ENCODE data around the gene CELA2A. TPM values are rescaled to one million over a fixed set of nuclear protein-coding genes. Genes with fewer than 3 reads are reported as not detected.
"Not testable (repeated sequence)": the region's sequence is repeated elsewhere in the genome, so short reads cannot be mapped to it uniquely, and the experiment has no call there.

CELA2A gene
- total RNA-seq, 2 experiments from 2014 or later = not detected

- Mint-ChIP-seq H3K36me3 (no peaks in the 10 kb centered on the region), H3K4me1 (ENCODE audit: low read depth) (no peaks in the 10 kb centered on the region), H3K27me3 (no peaks in the 10 kb centered on the region), H3K27ac (no peak overlapping the region), H3K4me3 (no peak overlapping the region), H3K9me3 (no peaks in the 10 kb centered on the region)
- intact Hi-C loops (cut with micrococcal nuclease) = no loop called here
- ChIA-PET POLR2A (no interaction called here), CTCF (no interaction called here)
- DNase-seq = no peak
Measured at GRCh38 chr1:15477646-15478212, 21.2 kb downstream of the CELA2A start.

- H3K27me3 Mint-ChIP-seq = no peaks in the 10 kb centered on the region
- no peak overlapping the region for H3K27ac Mint-ChIP-seq
- ChIA-PET POLR2A (no interaction called here), CTCF (no interaction called here)
- intact Hi-C loops (cut with micrococcal nuclease) = no loop called here
- no peak for DNase-seq
- H3K4me3 Mint-ChIP-seq = no peak overlapping the region
- no peaks in the 10 kb centered on the region for H3K9me3 Mint-ChIP-seq
- no peaks in the 10 kb centered on the region for H3K36me3 Mint-ChIP-seq
- no peaks in the 10 kb centered on the region for H3K4me1 Mint-ChIP-seq (ENCODE audit: low read depth)
Measured at GRCh38 chr1:15479654-15480347, 23.3 kb downstream of the CELA2A start.

- H3K27me3 Mint-ChIP-seq, H3K4me3 Mint-ChIP-seq: not testable (repeated sequence)
Measured at GRCh38 chr1:15482455-15482854, 25.9 kb downstream of the CELA2A start.

DNA sequence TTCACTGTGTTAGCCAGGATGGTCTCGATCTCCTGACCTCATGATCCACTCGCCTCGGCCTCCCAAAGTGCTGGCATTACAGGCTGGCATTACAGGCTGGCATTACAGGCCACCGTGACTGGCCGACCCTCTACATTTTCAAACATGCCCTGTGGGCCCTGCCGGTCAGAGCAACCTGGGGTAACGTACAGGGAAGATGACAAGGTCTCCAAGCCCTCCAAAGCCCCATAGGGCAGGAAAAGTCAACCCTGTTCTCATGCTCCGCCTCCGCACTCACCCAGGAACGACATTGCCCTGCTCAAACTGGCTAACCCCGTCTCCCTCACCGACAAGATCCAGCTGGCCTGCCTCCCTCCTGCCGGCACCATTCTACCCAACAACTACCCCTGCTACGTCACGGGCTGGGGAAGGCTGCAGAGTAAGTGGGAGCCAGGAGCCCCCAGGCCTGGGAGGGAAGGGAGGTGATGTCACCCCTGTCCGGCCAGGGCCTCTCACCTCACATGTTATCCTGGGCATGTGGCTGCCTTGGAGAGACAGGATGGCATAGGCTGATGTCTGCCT is 26.5 kb downstream of the CELA2A start:
- intact Hi-C loops (cut with micrococcal nuclease); H3K4me3 Mint-ChIP-seq; H3K4me1 Mint-ChIP-seq (ENCODE audit: low read depth); POLR2A ChIA-PET; H3K9me3 Mint-ChIP-seq; H3K27ac Mint-ChIP-seq; H3K27me3 Mint-ChIP-seq; CTCF ChIA-PET; DNase-seq; H3K36me3 Mint-ChIP-seq: not testable (repeated sequence)

More at GRCh38 chr1:15482455-15482854, 25.9 kb downstream of the CELA2A start:
- H3K27ac Mint-ChIP-seq; intact Hi-C loops (cut with micrococcal nuclease); POLR2A ChIA-PET; H3K36me3 Mint-ChIP-seq; H3K4me1 Mint-ChIP-seq (ENCODE audit: low read depth); H3K9me3 Mint-ChIP-seq; CTCF ChIA-PET; DNase-seq: not testable (repeated sequence)

DNA sequence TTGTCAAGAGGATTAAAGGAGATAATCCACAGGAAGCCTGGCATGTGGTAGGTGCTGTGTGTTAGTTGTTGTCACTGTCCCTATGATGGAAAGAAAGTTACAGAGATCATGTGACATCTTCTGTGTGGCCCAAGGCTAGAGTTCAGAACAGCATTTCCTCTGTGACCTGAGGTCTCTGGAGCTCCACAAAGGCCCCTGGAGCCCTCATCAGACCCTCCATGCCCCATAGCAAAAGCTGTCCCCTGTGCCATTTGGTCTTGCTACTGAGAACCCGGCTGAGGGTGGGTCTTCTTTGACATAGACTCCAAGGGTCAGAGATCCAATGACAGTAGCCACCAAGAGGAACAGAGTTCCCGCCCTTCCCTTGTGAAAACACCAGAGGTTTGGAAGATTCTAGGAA is 27.4 kb downstream of the CELA2A start:
- H3K27ac Mint-ChIP-seq = no peak overlapping the region
- H3K4me1 Mint-ChIP-seq (ENCODE audit: low read depth) = no peaks in the 10 kb centered on the region
- no peaks in the 10 kb centered on the region for H3K9me3 Mint-ChIP-seq
- peaks cover 6% of the 10 kb centered on the region for H3K36me3 Mint-ChIP-seq
- POLR2A ChIA-PET = no interaction called here
- DNase-seq = no peak
- intact Hi-C loops (cut with micrococcal nuclease) = no loop called here
- no peak overlapping the region for H3K4me3 Mint-ChIP-seq
- CTCF ChIA-PET = no interaction called here
- H3K27me3 Mint-ChIP-seq = no peaks in the 10 kb centered on the region

DNA sequence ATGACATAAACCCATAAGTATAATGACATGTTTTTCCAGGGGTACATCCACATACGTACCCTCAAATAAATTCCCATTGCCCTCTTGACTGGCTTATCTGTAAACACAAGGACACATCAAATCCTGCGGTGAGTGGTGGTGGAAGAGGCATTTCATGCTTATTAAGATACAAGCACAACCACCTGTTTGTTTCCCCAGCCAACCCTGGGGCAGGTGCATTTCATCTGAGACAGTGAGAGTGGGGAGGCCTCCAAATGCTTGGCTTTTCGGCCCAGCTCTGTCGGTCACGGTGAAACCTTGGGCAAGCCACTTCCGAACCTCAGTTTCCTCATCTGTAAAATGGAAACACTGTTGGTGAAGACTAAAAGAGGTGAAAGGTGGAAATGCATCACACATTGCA is 27.9 kb downstream of the CELA2A start:
- H3K4me1 Mint-ChIP-seq (ENCODE audit: low read depth); intact Hi-C loops (cut with micrococcal nuclease); CTCF ChIA-PET; DNase-seq; POLR2A ChIA-PET; H3K36me3 Mint-ChIP-seq; H3K27ac Mint-ChIP-seq; H3K4me3 Mint-ChIP-seq; H3K27me3 Mint-ChIP-seq; H3K9me3 Mint-ChIP-seq: not testable (repeated sequence)

DNA sequence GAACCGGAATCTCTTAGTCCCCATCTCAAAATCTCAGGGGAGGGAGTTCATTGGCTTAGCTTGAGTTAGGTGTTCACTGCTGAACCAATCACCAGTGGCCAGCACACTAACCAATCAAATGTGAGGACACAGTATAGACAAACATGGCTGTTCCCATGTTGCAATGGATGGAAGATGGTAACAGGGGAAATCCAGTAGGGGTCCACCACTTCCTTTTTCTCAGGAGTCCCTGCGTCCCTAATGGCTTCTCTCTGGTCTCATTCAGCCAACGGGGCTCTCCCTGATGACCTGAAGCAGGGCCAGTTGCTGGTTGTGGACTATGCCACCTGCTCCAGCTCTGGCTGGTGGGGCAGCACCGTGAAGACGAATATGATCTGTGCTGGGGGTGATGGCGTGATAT is 29.1 kb downstream of the CELA2A start:
- Mint-ChIP-seq H3K27me3 (no peaks in the 10 kb centered on the region), H3K4me1 (ENCODE audit: low read depth) (no peaks in the 10 kb centered on the region), H3K36me3 (peaks cover 6% of the 10 kb centered on the region), H3K4me3 (no peak overlapping the region), H3K27ac (no peak overlapping the region), H3K9me3 (no peaks in the 10 kb centered on the region)
- intact Hi-C loops (cut with micrococcal nuclease) = no loop called here
- no peak for DNase-seq
- ChIA-PET POLR2A (no interaction called here), CTCF (no interaction called here)

DNA sequence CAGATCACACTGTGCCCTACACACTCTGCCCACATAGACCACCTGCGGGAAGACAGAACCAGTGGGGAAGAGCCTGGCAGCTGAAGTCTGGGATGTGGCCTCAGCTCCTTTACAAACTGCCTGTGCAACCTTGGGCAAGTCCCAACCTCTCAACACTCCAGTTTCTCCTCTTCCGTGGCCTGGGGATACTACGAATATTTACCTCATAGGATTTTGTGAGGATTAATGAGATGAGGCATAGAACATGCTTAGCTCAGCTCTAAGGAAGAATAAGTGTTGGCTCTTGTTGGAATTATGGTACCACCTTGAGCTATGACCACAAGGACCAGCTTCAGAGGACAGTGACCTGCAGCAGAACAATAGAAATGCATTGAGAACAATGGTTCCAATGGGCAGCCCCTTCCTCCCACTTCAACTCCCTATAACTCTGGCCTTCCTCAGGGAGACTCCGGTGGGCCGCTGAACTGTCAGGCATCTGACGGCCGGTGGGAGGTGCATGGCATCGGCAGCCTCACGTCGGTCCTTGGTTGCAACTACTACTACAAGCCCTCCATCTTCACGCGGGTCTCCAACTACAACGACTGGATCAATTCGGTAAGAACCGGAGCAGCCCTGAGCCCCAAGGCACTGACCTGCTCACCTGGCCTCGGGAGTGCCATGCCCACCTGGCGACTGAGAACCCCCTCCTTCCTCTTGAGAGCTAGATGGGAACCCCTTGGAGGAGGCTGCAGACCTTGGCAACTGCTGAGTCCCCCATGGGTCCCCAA is 30.5 kb downstream of the CELA2A start:
- H3K4me1 Mint-ChIP-seq (ENCODE audit: low read depth); DNase-seq; intact Hi-C loops (cut with micrococcal nuclease); H3K27me3 Mint-ChIP-seq; H3K27ac Mint-ChIP-seq; CTCF ChIA-PET; H3K9me3 Mint-ChIP-seq; H3K36me3 Mint-ChIP-seq; H3K4me3 Mint-ChIP-seq: not testable (repeated sequence)
- POLR2A ChIA-PET = interaction anchor here (0.8 kb wide), 1 partner anchor 114 kb away, joined by 4 read pairs; no protein-coding TSS in a partner anchor

- H3K9me3 Mint-ChIP-seq = no peaks in the 10 kb centered on the region
Measured at GRCh38 chr1:15488371-15488770, 31.8 kb downstream of the CELA2A start.

DNA sequence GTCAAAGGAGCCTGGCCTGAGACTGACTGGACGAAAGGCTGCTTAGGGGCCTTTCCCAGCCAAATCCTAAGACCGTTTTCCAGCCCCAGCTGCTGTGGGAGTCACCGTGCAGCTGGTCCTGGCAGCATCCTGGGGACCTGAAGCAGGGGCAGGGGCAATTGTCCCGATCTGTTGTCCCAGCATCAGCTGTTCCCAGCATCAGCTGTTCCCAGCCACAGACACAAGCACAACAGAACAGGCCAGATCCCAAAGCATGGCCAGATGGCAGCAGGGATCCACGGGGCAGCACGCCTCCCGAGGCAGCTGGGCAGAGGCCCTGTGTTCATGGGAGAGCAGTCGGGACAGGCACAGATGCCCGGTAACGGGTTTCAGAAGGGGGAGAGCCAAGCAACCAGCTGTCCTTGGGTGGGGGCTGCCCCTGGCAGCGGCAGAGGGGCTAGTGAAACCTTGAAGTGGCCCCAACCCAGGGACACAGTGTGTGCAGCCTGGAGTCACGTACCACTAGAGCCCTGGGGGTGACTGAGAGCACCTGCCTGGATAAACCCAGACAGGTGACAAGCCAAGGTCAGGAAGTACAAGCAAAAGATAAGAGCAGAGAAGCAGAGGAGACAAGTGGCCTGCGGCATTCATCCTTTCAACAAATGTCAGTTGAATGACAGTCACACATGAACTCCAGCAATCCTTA is 32.7 kb downstream of the CELA2A start:
- no peak for DNase-seq
- Mint-ChIP-seq H3K27me3 (no peaks in the 10 kb centered on the region), H3K36me3 (peaks cover 10% of the 10 kb centered on the region), H3K27ac (no peak overlapping the region), H3K4me1 (ENCODE audit: low read depth) (no peaks in the 10 kb centered on the region), H3K4me3 (no peak overlapping the region), H3K9me3 (no peaks in the 10 kb centered on the region)
- intact Hi-C loops (cut with micrococcal nuclease) = no loop called here
- ChIA-PET CTCF (no interaction called here), POLR2A (no interaction called here)

More at GRCh38 chr1:15488371-15488770, 31.8 kb downstream of the CELA2A start:
- Mint-ChIP-seq H3K27me3 (no peaks in the 10 kb centered on the region), H3K36me3 (peaks cover 8% of the 10 kb centered on the region), H3K4me1 (ENCODE audit: low read depth) (no peaks in the 10 kb centered on the region), H3K27ac (no peak overlapping the region), H3K4me3 (no peak overlapping the region)
- ChIA-PET CTCF (no interaction called here), POLR2A (no interaction called here)
- intact Hi-C loops (cut with micrococcal nuclease) = no loop called here
- no peak for DNase-seq

GRCh38 chr1:15491010-15491409 is 34.5 kb downstream of the CELA2A start:
- H3K27me3 Mint-ChIP-seq; H3K4me1 Mint-ChIP-seq (ENCODE audit: low read depth); H3K27ac Mint-ChIP-seq; H3K9me3 Mint-ChIP-seq; intact Hi-C loops (cut with micrococcal nuclease); POLR2A ChIA-PET; H3K4me3 Mint-ChIP-seq: not testable (repeated sequence)
- DNase-seq = peak; percentile 34
- H3K36me3 Mint-ChIP-seq = peaks cover 16% of the 10 kb centered on the region
- CTCF ChIA-PET = interaction anchor here (1.1 kb wide), 1 partner anchor 9 kb away, joined by 3 read pairs; no protein-coding TSS in a partner anchor

- no peak overlapping the region for H3K4me3 Mint-ChIP-seq
- no peaks in the 10 kb centered on the region for H3K27me3 Mint-ChIP-seq
- H3K36me3 Mint-ChIP-seq = peaks cover 14% of the 10 kb centered on the region
- H3K9me3 Mint-ChIP-seq = peaks cover under 1% of the 10 kb centered on the region
- CTCF ChIA-PET = no interaction called here
- H3K4me1 Mint-ChIP-seq (ENCODE audit: low read depth) = no peaks in the 10 kb centered on the region
- POLR2A ChIA-PET = no interaction called here
- intact Hi-C loops (cut with micrococcal nuclease) = no loop called here
- DNase-seq = no peak
- no peak overlapping the region for H3K27ac Mint-ChIP-seq
Measured at GRCh38 chr1:15492596-15492995, 36.1 kb downstream of the CELA2A start.

All from activated CD4-positive, alpha-beta memory T cell treated with anti-CD3 and anti-CD28 coated beads for 36 hours (primary cell).